Left hindlimb (tissue), 1 donor: Measurements from ENCODE around the gene SGCA.

Source experiments
- DNase-seq: peaks from one replicate; pipeline ENCODE4 v3.0.0-alpha.2; 2018

The SGCA gene

GRCh38 chr17:50168319-50168718, 2.5 kb downstream of the SGCA start:
- peak; percentile 31 for DNase-seq

GRCh38 chr17:50169121-50169764, 3.4 kb downstream of the SGCA start:
- peak; percentile 83 for DNase-seq

DNA sequence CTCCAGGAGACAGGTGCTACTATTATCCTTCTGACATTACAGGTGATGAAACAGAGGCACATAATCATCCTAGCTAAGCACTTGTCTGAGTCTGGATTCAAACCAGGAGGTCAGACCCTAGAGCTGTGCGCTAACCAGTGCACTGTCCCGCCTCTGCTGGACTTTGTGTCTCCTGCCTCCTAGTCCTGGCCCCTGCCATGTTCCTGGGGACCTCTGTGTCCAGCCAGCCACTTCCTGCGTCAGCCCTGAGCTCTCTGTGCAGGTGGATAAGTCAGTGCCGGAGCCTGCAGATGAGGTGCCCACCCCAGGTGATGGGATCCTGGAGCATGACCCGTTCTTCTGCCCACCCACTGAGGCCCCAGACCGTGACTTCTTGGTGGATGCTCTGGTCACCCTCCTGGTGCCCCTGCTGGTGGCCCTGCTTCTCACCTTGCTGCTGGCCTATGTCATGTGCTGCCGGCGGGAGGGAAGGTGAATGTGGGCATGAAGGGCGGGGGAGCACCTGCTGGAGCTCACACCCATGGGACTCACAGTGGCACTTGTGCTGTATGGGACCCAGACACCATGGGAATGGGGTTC, 4.2 kb downstream of the SGCA start:
- DNase-seq, result peak; percentile 40

DNA sequence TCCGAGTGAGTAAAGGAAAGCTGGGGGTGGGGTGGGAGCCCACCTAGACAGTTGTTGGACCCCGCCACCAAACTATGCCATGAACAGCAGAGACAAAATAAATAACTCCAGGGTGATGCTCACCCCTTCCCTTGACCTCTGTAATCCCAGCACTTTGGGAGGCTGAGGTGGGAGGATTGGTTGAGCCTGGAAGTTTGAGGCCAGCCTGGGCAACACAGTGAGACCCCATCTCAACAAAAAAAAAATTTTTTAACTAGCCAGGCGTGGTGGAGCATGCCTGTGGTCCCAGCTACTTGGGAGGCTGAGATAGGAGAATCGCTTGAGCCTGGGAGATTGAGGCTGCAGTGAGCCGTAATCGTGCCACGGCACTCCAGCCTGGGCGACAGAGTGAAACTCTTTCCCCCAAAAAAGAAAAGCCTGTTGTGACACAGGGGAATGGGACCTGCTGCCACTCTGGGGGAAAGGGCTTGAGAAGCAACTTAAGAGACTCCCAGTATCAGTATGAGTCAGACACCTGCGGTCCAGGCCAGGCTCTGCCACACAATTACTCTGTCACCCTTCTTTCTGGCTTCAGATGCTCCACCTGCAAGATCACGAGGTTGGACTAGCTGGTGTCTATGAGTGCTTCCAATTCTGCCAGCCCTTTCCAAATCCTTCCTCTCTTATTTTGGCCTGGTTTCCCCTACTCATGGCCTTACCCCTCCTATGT, 5.0 kb downstream of the SGCA start:
- DNase-seq, result peak; percentile 29

GRCh38 chr17:50171371-50172071, 5.7 kb downstream of the SGCA start:
- peak; percentile 44 for DNase-seq

DNA sequence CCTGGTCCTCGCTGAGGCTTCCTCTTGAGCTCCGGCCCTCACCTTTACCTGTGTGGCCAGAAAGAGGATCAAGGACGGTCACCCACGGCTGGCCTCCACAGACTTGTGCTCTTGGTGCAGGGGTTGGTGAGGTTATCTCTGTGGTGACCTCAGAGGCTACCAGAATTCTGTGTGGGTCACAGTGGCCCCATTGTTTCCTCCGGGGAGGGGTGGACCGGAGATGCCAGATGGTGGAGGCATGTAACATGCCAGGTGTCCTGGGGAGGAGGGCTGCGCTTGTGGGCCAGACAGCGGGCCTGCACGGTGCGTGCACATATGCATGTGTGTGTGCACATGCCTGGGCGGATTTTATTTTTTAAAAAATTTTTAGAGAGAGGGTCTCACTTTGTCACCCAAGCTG, 6.3 kb downstream of the SGCA start:
- DNase-seq, result no peak

DNA sequence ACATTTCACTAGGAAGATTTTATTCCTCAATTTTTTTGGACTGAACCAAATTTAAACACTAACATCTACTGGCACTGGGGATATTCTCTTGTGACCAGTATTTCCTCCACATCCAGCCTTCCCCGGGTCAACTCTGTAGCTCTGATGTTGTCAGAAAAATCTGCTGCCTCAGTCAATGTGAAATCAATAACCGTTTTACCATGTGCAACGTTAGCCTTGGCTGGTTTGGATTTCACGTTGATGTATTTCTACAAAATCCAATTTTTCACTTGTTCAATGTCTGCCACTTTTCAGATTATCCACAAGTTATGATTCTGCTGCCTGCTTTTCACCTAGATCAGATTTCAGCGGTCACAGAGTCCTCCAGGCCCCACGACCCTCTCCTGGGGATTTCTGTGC, 7.1 kb downstream of the SGCA start:
- no peak for DNase-seq

- peak; percentile 89 for DNase-seq
Observed at GRCh38 chr17:50173335-50173941, 7.6 kb downstream of the SGCA start.

DNA sequence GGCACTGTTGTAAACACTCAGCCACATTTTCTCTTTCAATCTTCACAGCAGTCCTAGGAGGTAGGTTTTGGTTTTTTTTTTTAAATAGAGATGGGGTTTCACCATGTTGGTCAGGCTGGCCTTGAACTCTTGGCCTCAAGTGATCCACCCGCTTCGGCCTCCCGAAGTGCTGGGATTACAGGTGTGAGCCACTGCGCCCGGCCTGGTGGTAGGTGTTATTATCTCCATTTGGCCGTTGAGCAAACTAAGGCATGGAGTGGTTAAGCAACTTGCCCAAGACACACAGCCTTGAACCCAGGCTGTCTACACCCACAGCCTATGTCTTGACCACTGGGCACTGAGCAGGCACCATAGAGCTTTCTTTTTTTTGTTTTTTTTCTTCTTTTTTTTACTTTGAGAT, 8.6 kb downstream of the SGCA start:
- DNase-seq, result peak; percentile 32

DNA sequence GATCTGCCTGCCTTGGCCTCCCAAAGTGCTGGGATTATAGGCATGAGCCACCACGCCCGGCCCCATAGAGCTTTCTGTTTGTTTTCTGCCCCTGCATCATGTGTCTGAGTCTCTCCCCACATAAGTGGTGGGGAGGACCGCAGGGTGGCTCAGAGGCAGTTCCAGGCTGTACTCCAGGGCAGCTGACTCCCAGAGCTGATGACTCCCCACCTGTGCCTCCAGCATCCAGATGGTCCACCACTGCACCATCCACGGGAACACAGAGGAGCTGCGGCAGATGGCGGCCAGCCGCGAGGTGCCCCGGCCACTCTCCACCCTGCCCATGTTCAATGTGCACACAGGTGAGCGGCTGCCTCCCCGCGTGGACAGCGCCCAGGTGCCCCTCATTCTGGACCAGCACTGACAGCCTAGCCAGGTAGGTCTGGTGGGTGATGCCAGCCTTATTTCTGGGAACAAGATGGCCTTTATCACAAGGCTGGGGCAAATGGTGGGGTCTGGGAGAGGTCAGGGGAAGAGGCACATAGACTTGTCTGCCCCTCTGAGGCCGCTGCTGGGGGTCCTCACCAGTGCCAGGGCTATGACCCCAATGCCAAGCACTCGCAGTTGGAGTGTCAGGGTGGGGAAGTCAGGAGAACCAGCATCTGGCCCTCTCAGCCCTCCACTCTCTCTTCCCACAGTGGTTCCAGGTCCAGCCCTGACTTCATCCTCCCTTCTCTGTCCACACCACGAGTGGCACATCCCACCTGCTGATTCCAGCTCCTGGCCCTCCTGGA, 9.4 kb downstream of the SGCA start:
- DNase-seq, result peak; percentile 42

- DNase-seq, result peak; percentile 57
Observed at GRCh38 chr17:50176559-50177357, 11.0 kb downstream of the SGCA start.

- peak; percentile 30 for DNase-seq
Observed at GRCh38 chr17:50177476-50177875, 11.7 kb downstream of the SGCA start.

DNA sequence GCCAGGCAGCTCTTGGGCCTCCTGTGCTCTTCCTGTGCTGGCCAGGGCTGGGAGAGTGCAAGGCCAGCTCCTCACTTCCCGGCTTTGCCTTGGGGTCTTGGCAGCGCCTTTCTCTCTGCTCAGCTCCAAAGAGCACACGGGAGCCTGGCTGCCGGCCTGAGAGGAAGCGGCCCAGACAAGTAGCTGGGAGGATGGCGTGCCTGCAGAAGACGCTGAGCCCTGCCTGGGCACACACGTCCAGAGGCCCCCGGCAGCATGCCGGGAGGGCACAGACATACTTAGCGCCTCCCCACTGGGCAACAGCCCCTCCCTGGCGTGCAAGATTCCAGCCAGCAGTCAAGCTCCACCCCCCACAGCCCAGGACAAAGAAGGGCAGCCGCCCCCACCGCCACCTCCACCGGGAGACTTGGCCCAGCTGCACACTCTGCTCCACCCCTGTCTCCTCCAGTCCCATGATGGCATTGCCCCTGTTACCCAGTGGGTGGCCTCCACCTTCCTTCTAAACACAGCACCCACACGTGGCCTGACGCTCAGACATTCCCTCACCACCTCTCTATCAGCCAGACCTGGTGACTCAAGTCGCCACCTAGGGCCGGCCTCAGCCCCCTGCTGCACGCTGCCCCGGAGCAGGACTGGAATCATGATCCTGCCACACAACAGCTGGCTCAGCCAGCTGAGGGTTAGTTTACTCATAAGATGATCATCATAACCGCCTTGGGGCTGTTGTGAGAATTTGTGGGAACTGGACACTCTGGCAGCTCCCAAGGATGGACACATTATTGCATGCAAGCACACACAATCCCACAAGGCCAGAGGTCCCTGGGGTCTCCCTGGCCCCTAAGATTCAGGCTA, 12.4 kb downstream of the SGCA start:
- DNase-seq, result peak; percentile 90

- DNase-seq, result peak; percentile 49
Observed at GRCh38 chr17:50180111-50180510, 14.3 kb downstream of the SGCA start.

DNA sequence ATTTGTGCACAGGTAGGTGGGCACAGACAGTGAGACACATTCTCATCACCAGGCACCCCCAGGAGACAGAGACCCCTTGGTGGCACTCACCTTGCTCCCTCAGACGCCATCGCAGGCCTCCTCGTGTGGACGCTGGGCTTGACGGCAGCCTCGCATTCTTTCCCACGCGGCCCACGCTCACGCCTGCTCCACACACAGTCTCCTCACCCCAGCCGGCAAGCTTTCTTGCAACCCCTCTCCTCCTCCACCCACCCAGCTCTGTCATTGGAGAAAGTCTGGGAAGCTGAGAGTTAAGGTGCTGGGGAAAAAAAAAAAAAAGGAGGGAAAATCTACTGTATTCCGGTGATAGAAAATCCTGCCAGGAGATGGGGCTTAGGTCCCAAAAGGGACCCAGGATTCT, 14.8 kb downstream of the SGCA start:
- peak; percentile 45 for DNase-seq

- peak; percentile 74 for DNase-seq
Observed at GRCh38 chr17:50181144-50181543, 15.3 kb downstream of the SGCA start.

GRCh38 chr17:50181591-50182560, 16.1 kb downstream of the SGCA start:
- DNase-seq, result peak; percentile 78

DNA sequence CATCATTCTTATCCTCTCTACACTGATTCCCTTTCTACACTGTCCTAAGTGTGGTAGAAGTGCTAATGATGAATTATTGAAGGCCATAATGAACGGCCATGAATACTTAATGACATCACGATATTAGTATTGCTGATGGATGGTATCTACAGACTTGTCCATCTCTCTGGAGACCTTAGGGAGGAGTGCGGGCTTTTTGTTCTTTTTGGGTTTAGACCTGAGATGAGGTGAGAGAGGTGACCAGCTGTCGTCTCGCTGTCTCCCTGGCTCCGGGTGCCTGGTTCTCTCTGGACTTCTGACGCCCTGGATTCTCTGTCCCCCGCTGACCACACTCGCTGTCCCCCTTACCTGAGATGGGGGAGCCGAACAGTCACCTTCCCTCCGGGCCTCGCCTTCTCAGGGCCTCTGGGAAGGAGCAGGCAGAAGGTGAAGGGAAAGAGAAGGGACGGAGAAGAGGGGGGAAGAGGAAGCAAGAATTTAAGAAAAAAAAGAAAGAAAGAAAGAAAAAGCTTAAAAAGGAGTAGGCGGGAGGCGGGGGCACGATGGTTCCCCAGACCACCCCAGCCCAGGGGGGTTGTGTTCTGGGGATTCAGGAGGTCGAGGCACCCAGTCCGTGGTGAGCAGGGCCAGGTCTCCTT, 17.1 kb downstream of the SGCA start:
- DNase-seq, result peak; percentile 67
